ENCODE data around the gene FAM131B.

DNA sequence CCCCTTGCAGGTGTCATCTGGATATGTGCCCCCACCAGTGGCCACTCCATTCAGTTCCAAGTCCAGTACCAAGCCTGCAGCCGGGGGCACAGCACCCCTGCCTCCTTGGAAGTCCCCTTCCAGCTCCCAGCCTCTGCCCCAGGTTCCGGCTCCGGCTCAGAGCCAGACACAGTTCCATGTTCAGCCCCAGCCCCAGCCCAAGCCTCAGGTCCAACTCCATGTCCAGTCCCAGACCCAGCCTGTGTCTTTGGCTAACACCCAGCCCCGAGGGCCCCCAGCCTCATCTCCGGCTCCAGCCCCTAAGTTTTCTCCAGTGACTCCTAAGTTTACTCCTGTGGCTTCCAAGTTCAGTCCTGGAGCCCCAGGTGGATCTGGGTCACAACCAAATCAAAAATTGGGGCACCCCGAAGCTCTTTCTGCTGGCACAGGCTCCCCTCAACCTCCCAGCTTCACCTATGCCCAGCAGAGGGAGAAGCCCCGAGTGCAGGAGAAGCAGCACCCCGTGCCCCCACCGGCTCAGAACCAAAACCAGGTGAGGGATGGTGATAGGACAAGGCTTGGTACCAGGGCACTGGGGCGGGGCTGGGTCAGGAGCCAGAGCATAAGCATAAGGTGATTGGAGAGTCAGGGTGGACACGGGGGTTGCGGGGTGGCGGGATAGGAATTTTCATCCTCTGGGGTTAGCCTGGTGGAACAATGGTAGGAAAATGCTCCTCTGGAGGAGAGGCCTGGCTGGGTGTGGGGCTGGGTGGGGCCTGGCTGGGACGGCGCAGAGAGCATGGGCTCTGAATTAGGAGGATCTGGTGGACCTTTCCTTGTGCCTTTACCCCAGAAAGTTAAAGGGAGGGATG, 20.5 kb upstream of the FAM131B start:
- TF ChIP-seq, protein P1, sequence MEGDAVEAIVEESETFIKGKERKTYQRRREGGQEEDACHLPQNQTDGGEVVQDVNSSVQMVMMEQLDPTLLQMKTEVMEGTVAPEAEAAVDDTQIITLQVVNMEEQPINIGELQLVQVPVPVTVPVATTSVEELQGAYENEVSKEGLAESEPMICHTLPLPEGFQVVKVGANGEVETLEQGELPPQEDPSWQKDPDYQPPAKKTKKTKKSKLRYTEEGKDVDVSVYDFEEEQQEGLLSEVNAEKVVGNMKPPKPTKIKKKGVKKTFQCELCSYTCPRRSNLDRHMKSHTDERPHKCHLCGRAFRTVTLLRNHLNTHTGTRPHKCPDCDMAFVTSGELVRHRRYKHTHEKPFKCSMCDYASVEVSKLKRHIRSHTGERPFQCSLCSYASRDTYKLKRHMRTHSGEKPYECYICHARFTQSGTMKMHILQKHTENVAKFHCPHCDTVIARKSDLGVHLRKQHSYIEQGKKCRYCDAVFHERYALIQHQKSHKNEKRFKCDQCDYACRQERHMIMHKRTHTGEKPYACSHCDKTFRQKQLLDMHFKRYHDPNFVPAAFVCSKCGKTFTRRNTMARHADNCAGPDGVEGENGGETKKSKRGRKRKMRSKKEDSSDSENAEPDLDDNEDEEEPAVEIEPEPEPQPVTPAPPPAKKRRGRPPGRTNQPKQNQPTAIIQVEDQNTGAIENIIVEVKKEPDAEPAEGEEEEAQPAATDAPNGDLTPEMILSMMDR (IDR thresholded peaks at IDR 0.05): no peak
- no peak for TF ChIP-seq POLR2A (IDR thresholded peaks at IDR 0.05)

Data from adrenal gland (tissue), 5 donors.